Omental fat pad (tissue), 4 donors: Measurements from ENCODE around the gene RBM38. TPM values are rescaled to one million over a fixed set of nuclear protein-coding genes. Genes with fewer than 3 reads are reported as not detected.
"Not testable (repeated sequence)": the region's sequence is repeated elsewhere in the genome, so short reads cannot be mapped to it uniquely, and the experiment has no call there.

ENCODE experiments used
- ATAC-seq: fragments of 150-250 bp; one replicate; pipeline ENCODE4 v1.9.1; 2016; ENCODE audit warnings: mild to moderate bottlenecking, moderate library complexity; ENCODE audit not compliant: low FRiP score
- DNase-seq: peaks from one replicate; pipeline ENCODE4 v3.0.0-alpha.2; 2019; ENCODE audit warnings: low spot score
- total RNA-seq, 4 donors: library from RNA; depleted of rRNA; stranded (reverse); fragments of >200 nt; gene quantifications; one replicate each; pipeline ENCODE4 v1.1.0, GENCODE V29; 2016
- TF ChIP-seq, protein P1 (sequence below), 3 donors: fragments of 450-650 bp; IDR thresholded peaks; one replicate each; pipeline ENCODE4 v1.5.1; 2016 to 2017; ENCODE audit warnings: antibody characterized with exemption in 3 of 3, mild to moderate bottlenecking in 3 of 3, moderate library complexity in 2 of 3

Gene RBM38
- total RNA-seq, 4 donors from 2014 or later, result 4.6 to 18.0 (median 10.6) TPM

DNA sequence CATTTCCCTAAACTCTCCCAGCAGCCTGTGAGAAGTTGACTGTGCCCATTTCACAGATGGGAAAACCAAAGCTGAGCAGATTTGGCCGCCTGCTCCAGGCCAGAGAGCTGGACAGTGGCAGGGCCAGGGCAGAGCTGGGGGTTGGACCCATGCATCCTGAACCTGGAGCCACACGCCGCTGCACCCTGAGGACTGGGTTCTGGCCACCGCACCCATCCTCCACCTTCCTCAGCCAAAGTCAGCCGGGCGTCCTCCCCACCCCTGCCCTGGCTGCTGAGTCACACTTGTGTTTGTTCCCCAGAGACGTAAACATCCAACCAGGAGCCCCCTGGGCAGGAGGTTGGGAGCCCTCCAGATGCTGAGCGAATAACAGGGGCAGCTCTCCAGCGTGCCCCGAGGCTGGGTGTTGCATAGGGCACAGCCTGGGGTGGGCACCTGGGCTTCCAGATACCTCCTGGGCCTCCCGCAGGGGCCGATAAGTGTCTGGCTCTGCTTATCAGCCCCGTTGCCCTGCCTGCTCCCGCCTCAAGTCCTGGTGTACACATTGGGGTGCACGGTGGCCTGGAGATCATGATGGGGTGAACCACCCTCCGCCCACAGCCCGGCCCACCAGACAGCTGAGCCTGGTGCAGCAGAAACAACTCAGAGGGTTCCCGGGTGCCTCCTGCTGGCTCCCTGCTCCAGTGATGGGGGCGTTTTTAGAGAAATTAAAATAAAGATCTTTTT, 23.8 kb downstream of the RBM38 start:
- DNase-seq, result no peak
- TF ChIP-seq, protein P1, sequence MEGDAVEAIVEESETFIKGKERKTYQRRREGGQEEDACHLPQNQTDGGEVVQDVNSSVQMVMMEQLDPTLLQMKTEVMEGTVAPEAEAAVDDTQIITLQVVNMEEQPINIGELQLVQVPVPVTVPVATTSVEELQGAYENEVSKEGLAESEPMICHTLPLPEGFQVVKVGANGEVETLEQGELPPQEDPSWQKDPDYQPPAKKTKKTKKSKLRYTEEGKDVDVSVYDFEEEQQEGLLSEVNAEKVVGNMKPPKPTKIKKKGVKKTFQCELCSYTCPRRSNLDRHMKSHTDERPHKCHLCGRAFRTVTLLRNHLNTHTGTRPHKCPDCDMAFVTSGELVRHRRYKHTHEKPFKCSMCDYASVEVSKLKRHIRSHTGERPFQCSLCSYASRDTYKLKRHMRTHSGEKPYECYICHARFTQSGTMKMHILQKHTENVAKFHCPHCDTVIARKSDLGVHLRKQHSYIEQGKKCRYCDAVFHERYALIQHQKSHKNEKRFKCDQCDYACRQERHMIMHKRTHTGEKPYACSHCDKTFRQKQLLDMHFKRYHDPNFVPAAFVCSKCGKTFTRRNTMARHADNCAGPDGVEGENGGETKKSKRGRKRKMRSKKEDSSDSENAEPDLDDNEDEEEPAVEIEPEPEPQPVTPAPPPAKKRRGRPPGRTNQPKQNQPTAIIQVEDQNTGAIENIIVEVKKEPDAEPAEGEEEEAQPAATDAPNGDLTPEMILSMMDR (IDR thresholded peaks at IDR 0.05), result no peak

DNA sequence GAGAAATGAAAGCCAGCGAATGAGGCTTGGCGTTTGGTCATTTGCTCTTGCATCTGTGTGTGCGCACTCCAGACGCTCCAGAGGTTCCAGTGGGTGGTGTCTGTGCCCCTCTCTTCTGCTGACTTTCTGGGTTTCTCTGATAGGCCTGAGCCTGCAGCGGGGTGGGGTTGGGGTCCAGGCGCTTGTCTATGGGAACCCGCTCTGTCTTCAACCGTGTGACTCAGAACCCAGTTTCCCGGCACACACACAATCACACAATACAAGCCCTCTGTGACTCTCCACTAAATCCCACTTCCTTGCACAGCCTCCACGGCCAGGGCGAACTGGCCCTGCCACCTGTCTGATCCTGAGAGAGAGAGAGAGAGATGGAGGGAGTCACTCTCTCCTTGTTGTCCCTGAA, 24.6 kb downstream of the RBM38 start:
- TF ChIP-seq, protein P1 (IDR thresholded peaks at IDR 0.05), result no peak
- DNase-seq (no peak), ATAC-seq (no peak)

More for the DNA sequence above, 23.8 kb downstream of the RBM38 start:
- no peak for ATAC-seq

DNA sequence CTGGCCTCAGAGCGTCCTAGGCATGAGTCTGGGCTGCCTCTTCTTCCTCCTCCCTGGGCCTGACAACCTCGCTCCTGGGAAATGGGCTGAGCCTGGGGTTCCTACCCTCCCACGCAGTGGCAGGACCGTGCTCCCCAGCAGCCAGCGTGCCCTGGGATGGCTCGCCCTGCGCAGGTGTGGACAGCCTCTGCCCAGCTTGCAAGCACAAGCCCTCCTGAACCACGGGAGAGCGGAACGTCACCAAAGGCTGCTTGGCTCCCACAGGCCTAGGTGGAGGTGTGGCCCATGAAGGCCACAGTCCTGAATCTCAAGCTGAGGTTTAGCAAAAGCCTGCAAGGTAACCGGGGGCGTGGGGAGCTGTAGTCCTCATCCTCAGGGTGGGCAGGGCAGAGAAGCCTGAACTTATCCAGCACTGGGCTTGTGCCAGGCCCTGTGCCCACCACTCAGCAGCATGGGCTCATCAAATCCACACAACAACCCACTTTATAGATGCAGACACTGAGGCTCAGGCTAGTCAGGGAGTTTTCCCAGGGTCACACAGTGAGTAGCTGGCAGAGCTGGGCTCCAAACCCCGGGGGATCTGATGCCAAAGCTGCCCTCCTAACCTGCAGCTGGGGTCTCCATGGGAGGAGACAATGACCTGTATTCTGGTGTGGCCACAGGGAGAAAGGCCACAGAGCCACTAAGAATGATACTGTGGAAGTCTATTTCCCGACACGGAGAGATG, 25.3 kb downstream of the RBM38 start:
- TF ChIP-seq, protein P1 (IDR thresholded peaks at IDR 0.05), result no peak
- DNase-seq (no peak), ATAC-seq (no peak)

DNA sequence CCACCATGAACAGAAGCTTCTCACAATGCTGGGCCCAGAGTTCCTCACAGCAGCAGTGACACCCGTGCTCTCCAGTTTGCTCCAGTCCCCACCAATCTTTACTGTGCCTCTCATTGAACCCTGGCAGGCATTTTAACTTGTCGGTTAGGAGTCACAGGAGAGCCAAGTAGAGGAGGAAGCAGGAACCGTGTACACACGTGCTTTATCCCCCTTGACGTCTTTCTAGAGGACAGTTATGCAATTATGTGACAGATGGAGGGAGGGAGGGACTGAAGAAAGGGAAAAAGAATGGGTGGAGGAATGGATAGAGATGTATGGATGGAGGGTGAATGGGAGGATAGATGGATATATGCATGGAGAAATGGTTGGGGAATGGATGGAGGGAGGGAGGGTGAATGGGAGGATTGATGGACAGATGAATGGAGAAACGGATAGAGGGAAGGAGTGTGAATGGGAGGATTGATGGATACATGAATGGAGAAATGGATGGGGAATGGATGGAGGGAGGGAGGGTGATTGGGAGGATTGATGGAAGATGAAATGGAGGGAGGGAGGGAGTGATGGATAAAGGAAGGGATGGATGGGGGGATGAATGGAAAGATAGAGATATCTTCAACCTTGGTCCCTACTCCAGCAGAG, 26.0 kb downstream of the RBM38 start:
- no peak for DNase-seq
- TF ChIP-seq, protein P1 (IDR thresholded peaks at IDR 0.05), result no peak
- no peak for ATAC-seq

DNA sequence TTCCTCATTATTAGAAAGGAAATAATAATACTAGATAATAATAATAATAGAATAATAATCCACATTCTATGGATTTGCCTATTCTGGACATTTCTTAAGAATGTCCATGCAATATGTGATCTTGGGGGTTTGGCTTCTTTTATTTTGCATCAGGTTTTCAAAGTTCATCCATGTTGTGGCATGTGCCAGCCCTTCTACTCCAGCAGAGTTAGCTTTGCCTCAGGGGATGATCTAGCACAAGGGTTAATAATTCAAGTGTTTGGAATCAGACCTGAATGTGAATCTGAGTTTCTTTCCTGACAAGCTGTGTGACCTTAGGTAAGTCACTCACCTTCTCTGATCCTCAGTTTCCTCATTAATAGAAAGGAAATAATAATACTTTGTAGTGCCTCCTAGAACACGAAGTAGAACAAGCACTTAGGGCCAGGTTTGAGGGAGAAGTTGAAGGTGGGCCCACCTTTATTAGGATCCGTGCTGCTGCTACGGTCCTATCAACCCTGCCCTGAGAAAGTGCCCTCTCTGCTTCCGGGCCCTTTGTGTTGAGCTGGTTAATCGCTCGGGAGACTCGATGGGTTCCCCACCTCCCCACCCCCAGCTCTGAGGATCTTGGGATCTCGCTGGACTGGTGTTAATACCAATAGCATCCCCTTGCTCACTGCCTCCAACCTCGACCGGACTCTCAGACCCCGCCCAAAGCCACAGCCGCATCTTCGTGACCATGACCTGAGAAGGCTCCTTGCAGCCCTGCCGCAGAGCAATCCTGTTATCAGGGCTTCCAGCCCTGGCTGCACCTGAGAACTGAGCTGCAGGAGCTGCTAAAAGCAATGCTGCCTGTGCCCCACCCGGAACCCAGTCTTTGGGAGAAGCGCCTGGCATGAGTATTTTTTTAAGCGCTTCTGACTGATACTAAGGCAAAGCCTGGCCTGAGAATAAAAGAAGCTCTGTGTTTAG, 26.9 kb downstream of the RBM38 start:
- DNase-seq, result no peak
- TF ChIP-seq, protein P1 (IDR thresholded peaks at IDR 0.05), result no peak

DNA sequence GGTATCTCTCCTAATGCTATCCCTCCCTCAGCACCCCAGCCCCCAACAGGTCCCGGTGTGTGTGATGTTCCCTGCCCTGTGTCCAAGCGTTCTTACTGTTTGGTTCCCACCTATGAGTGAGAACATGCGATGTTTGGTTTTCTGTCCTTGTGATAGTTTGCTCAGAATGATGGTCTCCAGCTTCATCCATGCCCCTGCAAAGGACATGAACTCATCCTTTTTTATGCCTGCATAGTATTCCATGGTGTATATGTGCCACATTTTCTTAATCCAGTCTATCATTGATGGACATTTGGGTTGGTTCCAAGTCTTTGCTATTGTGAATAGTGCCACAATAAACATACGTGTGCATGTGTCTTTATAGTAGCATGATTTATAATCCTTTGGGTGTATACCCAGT, 28.3 kb downstream of the RBM38 start:
- ATAC-seq, DNase-seq: not testable (repeated sequence)

More for the DNA sequence above, 26.9 kb downstream of the RBM38 start:
- no peak for ATAC-seq
